ENCODE data around the gene GK.

GK gene

GRCh38 chrX:30653415-30654131 is at the start of gene GK:
TSS of gene GK (plus strand) at chrX:30653423. CDS start at chrX:30653538, 115 bp downstream.
- Histone ChIP-seq H3K36me3 (ENCODE audit: control insufficient read depth, insufficient read depth, low read length) (no peaks in the 10 kb centered on the region), H3K27ac (ENCODE audit: low read length) (no peak within 1 kb of the TSS), H3K4me1 (ENCODE audit: control insufficient read depth, insufficient read depth, low read length) (no peaks in the 10 kb centered on the region), H3K9me3 (ENCODE audit: control insufficient read depth, insufficient read depth, low read length) (no peaks in the 10 kb centered on the region), H3K4me3 (ENCODE audit: low read length) (peak within 1 kb of the TSS; percentile 75; the same call in 1 of the 2 replicates), H3K27me3 (ENCODE audit: control insufficient read depth, insufficient read depth, low read length) (no peaks in the 10 kb centered on the region)
- no peak for DNase-seq (ENCODE audit: low read depth, low spot score)
- WGBS (ENCODE audit: insufficient coverage, insufficient read length) = no CpG with 5 or more reads among the region's 53 CpGs

DNA sequence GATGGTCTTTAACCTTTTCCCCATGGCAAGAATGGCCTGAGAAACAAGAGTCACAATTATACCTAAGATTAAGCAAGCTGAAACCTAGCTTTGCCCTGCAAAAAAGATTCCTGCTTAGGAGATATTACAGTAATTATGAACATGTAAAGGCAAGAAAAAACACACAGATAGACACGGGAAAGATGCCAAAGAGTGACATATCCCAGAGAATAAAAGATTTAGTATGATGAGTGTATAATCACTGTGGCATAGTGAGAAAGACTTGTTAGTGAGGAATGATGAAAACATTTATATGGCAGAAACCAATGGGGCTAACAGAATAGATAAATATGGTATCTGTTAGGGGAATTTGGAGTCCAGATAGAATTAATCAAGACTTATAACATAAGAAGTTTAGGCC is 46.1 kb upstream of the GK start:
- Histone ChIP-seq H3K4me1 (ENCODE audit: control insufficient read depth, insufficient read depth, low read length) (no peaks in the 10 kb centered on the region), H3K27ac (ENCODE audit: low read length) (no peak overlapping the region), H3K4me3 (ENCODE audit: low read length) (no peak overlapping the region), H3K36me3 (ENCODE audit: control insufficient read depth, insufficient read depth, low read length) (no peaks in the 10 kb centered on the region), H3K9me3 (ENCODE audit: control insufficient read depth, insufficient read depth, low read length) (no peaks in the 10 kb centered on the region), H3K27me3 (ENCODE audit: control insufficient read depth, insufficient read depth, low read length) (no peaks in the 10 kb centered on the region)
- WGBS (ENCODE audit: insufficient coverage, insufficient read length) = no CpG with 5 or more reads among the region's 1 CpG
- DNase-seq (ENCODE audit: low read depth, low spot score) = no peak

DNA sequence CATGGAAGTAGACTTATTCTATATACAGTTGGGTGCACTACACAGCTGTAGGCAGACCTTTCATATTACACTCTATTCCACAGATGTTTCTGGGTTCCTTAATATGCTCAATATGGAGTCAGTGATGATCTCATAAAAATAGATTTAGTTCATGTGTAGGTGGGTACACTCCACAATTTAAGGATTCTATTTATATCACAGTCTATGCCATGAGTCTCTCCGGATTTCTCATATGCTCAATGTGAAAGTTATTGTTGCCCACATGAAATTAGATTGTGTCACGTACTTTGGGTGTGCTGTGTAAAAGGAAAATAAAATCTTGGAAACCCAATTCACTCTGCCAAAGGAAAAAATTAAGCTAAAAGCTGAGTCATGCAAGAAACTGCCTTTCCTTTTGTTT is 43.2 kb upstream of the GK start:
- no peak overlapping the region for H3K27ac ChIP-seq (ENCODE audit: low read length)
- H3K36me3 ChIP-seq (ENCODE audit: control insufficient read depth, insufficient read depth, low read length) = no peaks in the 10 kb centered on the region
- no peaks in the 10 kb centered on the region for H3K9me3 ChIP-seq (ENCODE audit: control insufficient read depth, insufficient read depth, low read length)
- WGBS (ENCODE audit: insufficient coverage, insufficient read length) = no CpG with 5 or more reads among the region's 2 CpGs
- H3K4me1 ChIP-seq (ENCODE audit: control insufficient read depth, insufficient read depth, low read length) = no peaks in the 10 kb centered on the region
- no peaks in the 10 kb centered on the region for H3K27me3 ChIP-seq (ENCODE audit: control insufficient read depth, insufficient read depth, low read length)
- DNase-seq (ENCODE audit: low read depth, low spot score) = no peak
- H3K4me3 ChIP-seq (ENCODE audit: low read length) = no peak overlapping the region

DNA sequence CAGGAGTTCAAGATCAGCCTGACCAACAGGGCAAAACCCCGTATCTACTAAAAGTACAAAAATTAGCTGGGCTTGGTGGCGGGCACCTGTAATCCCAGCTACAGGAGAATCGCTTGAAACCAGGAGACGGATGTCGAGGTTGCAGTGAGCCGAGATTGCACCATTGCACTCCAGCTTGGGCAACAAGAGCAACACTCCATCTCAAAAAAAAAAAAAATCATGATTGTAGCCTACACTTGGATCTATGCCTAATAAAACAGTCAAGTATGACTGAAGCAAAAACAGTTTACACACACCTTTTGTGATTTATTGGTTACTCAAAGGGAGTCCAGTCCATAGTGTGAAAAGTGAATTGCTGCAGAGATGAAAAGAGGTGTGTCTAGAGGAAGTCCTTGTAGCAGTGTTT is 41.0 kb upstream of the GK start:
- no CpG with 5 or more reads among the region's 6 CpGs for WGBS (ENCODE audit: insufficient coverage, insufficient read length)
- DNase-seq (ENCODE audit: low read depth, low spot score) = no peak
- Histone ChIP-seq H3K9me3 (ENCODE audit: control insufficient read depth, insufficient read depth, low read length) (no peaks in the 10 kb centered on the region), H3K4me3 (ENCODE audit: low read length) (no peak overlapping the region), H3K36me3 (ENCODE audit: control insufficient read depth, insufficient read depth, low read length) (no peaks in the 10 kb centered on the region), H3K27ac (ENCODE audit: low read length) (no peak overlapping the region), H3K4me1 (ENCODE audit: control insufficient read depth, insufficient read depth, low read length) (no peaks in the 10 kb centered on the region), H3K27me3 (ENCODE audit: control insufficient read depth, insufficient read depth, low read length) (no peaks in the 10 kb centered on the region)

DNA sequence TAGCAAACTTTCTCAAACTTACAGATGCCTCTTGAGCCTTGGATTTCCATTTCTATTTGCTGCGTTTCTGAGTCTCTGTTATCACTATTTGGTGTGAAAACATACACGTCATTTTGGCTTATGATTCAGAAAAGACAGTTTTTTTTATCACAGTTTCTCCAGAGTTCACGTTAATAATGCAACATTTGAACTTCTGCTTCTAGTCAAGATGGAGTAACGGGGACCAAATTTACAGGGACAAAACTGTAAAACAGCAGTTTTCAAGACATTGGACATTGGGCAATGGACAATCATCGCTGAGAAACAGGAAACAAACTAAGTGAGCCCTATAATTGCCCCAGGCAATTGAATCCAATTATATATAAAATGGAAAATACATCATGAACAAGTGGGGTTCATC is 39.5 kb upstream of the GK start:
- H3K4me3 ChIP-seq (ENCODE audit: low read length) = no peak overlapping the region
- no peaks in the 10 kb centered on the region for H3K9me3 ChIP-seq (ENCODE audit: control insufficient read depth, insufficient read depth, low read length)
- peaks cover 2% of the 10 kb centered on the region; the same call in 1 of the 2 replicates for H3K4me1 ChIP-seq (ENCODE audit: control insufficient read depth, insufficient read depth, low read length)
- H3K36me3 ChIP-seq (ENCODE audit: control insufficient read depth, insufficient read depth, low read length) = no peaks in the 10 kb centered on the region
- no CpG with 5 or more reads among the region's 5 CpGs for WGBS (ENCODE audit: insufficient coverage, insufficient read length)
- H3K27me3 ChIP-seq (ENCODE audit: control insufficient read depth, insufficient read depth, low read length) = no peaks in the 10 kb centered on the region
- no peak overlapping the region for H3K27ac ChIP-seq (ENCODE audit: low read length)
- no peak for DNase-seq (ENCODE audit: low read depth, low spot score)

GRCh38 chrX:30615229-30615628 is 38.0 kb upstream of the GK start:
- WGBS (ENCODE audit: insufficient coverage, insufficient read length) = no CpG with 5 or more reads among the region's 4 CpGs
- no peak for DNase-seq (ENCODE audit: low read depth, low spot score)
- no peaks in the 10 kb centered on the region for H3K36me3 ChIP-seq (ENCODE audit: control insufficient read depth, insufficient read depth, low read length)
- no peaks in the 10 kb centered on the region for H3K9me3 ChIP-seq (ENCODE audit: control insufficient read depth, insufficient read depth, low read length)
- no peaks in the 10 kb centered on the region for H3K27me3 ChIP-seq (ENCODE audit: control insufficient read depth, insufficient read depth, low read length)
- H3K27ac ChIP-seq (ENCODE audit: low read length) = no peak overlapping the region
- H3K4me1 ChIP-seq (ENCODE audit: control insufficient read depth, insufficient read depth, low read length) = peaks cover 2% of the 10 kb centered on the region; the same call in 1 of the 2 replicates
- H3K4me3 ChIP-seq (ENCODE audit: low read length) = no peak overlapping the region

DNA sequence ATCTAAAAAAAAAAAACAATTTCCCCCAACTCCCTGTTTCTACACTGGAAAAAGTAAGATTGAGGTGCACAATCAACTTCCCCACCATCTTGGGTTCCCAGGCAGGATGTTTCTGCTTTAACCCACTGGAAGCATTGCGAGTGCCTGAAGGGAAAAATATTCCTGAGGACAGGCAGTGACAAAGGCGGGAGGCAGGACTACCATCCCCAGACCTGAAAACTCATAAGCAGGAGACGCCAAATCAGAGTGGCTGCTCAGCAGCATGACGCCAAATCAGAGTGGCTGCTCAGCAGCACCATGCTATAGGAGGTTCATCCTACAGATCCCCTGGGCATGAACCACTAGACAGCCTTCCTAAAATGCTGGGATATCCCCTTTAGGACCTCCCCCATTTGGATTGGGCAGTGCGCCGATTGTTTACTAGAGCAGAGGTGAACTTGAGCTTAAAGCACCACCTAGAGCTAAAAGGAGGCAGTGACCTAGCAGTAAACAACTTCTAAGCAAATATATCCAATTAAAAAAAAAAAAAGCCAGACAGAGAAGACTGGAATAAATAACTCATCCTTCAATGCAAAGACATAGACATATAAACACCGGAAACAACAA is 35.0 kb upstream of the GK start:
- Histone ChIP-seq H3K4me1 (ENCODE audit: control insufficient read depth, insufficient read depth, low read length) (peaks cover 2% of the 10 kb centered on the region; the same call in 1 of the 2 replicates), H3K4me3 (ENCODE audit: low read length) (no peak overlapping the region), H3K27me3 (ENCODE audit: control insufficient read depth, insufficient read depth, low read length) (no peaks in the 10 kb centered on the region), H3K9me3 (ENCODE audit: control insufficient read depth, insufficient read depth, low read length) (no peaks in the 10 kb centered on the region), H3K27ac (ENCODE audit: low read length) (no peak overlapping the region), H3K36me3 (ENCODE audit: control insufficient read depth, insufficient read depth, low read length) (no peaks in the 10 kb centered on the region)
- WGBS (ENCODE audit: insufficient coverage, insufficient read length) = no CpG with 5 or more reads among the region's 7 CpGs
- DNase-seq (ENCODE audit: low read depth, low spot score) = no peak

- DNase-seq (ENCODE audit: low read depth, low spot score) = no peak
- no CpG with 5 or more reads among the region's 3 CpGs for WGBS (ENCODE audit: insufficient coverage, insufficient read length)
- Histone ChIP-seq H3K36me3 (ENCODE audit: control insufficient read depth, insufficient read depth, low read length) (no peaks in the 10 kb centered on the region), H3K27ac (ENCODE audit: low read length) (no peak overlapping the region), H3K4me3 (ENCODE audit: low read length) (no peak overlapping the region), H3K27me3 (ENCODE audit: control insufficient read depth, insufficient read depth, low read length) (no peaks in the 10 kb centered on the region), H3K9me3 (ENCODE audit: control insufficient read depth, insufficient read depth, low read length) (no peaks in the 10 kb centered on the region), H3K4me1 (ENCODE audit: control insufficient read depth, insufficient read depth, low read length) (peaks cover 2% of the 10 kb centered on the region; the same call in 1 of the 2 replicates)
Measured at GRCh38 chrX:30620125-30620524, 33.1 kb upstream of the GK start.

- no CpG with 5 or more reads among the region's 2 CpGs for WGBS (ENCODE audit: insufficient coverage, insufficient read length)
- no peak overlapping the region for H3K4me3 ChIP-seq (ENCODE audit: low read length)
Measured at GRCh38 chrX:30620980-30621618, 32.1 kb upstream of the GK start.

GRCh38 chrX:30622361-30622760 is 30.9 kb upstream of the GK start:
- DNase-seq (ENCODE audit: low read depth, low spot score) = no peak
- Histone ChIP-seq H3K36me3 (ENCODE audit: control insufficient read depth, insufficient read depth, low read length) (no peaks in the 10 kb centered on the region), H3K4me1 (ENCODE audit: control insufficient read depth, insufficient read depth, low read length) (peaks cover 2% of the 10 kb centered on the region; the same call in 1 of the 2 replicates), H3K27me3 (ENCODE audit: control insufficient read depth, insufficient read depth, low read length) (no peaks in the 10 kb centered on the region), H3K27ac (ENCODE audit: low read length) (no peak overlapping the region), H3K4me3 (ENCODE audit: low read length) (no peak overlapping the region), H3K9me3 (ENCODE audit: control insufficient read depth, insufficient read depth, low read length) (no peaks in the 10 kb centered on the region)
- no CpG with 5 or more reads among the region's 2 CpGs for WGBS (ENCODE audit: insufficient coverage, insufficient read length)

More at GRCh38 chrX:30620980-30621618, 32.1 kb upstream of the GK start:
- DNase-seq (ENCODE audit: low read depth, low spot score) = no peak
- Histone ChIP-seq H3K9me3 (ENCODE audit: control insufficient read depth, insufficient read depth, low read length) (no peaks in the 10 kb centered on the region), H3K27ac (ENCODE audit: low read length) (no peak overlapping the region), H3K36me3 (ENCODE audit: control insufficient read depth, insufficient read depth, low read length) (no peaks in the 10 kb centered on the region), H3K4me1 (ENCODE audit: control insufficient read depth, insufficient read depth, low read length) (peaks cover 2% of the 10 kb centered on the region; the same call in 1 of the 2 replicates), H3K27me3 (ENCODE audit: control insufficient read depth, insufficient read depth, low read length) (no peaks in the 10 kb centered on the region)
